Epithelial cell of proximal tubule (primary cell): ENCODE data around the gene PANX1. TPM values are rescaled to one million over a fixed set of nuclear protein-coding genes. Genes with fewer than 3 reads are reported as not detected.

ENCODE experiments used
- DNase-seq: peaks from one replicate; pipeline ENCODE4 v3.0.0-alpha.2; 2011; ENCODE audit warnings: low read depth
- H3K4me3 ChIP-seq: 2 replicates; pipeline ENCODE4 v1.5.1; 2011; ENCODE audit warnings: low read depth, mild to moderate bottlenecking, low read length
- total RNA-seq: library from RNA; depleted of rRNA; stranded (reverse); fragments of >200 nt; gene quantifications from 2 replicates; pipeline ENCODE4 v1.2.3, GENCODE V29; 2015
- TF ChIP-seq, protein P1 (sequence below): conservative IDR thresholded peaks from 2 replicates; pipeline ENCODE4 v1.5.1; 2012; ENCODE audit warnings: low read depth, mild to moderate bottlenecking, low read length

The PANX1 gene
- total RNA-seq, 1 donor from 2014 or later = 28.9 TPM

GRCh38 chr11:94132823-94133408, 4.3 kb downstream of the PANX1 start:
- H3K4me3 ChIP-seq = no peak overlapping the region
- no peak for DNase-seq
- TF ChIP-seq, protein P1, sequence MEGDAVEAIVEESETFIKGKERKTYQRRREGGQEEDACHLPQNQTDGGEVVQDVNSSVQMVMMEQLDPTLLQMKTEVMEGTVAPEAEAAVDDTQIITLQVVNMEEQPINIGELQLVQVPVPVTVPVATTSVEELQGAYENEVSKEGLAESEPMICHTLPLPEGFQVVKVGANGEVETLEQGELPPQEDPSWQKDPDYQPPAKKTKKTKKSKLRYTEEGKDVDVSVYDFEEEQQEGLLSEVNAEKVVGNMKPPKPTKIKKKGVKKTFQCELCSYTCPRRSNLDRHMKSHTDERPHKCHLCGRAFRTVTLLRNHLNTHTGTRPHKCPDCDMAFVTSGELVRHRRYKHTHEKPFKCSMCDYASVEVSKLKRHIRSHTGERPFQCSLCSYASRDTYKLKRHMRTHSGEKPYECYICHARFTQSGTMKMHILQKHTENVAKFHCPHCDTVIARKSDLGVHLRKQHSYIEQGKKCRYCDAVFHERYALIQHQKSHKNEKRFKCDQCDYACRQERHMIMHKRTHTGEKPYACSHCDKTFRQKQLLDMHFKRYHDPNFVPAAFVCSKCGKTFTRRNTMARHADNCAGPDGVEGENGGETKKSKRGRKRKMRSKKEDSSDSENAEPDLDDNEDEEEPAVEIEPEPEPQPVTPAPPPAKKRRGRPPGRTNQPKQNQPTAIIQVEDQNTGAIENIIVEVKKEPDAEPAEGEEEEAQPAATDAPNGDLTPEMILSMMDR = no peak

DNA sequence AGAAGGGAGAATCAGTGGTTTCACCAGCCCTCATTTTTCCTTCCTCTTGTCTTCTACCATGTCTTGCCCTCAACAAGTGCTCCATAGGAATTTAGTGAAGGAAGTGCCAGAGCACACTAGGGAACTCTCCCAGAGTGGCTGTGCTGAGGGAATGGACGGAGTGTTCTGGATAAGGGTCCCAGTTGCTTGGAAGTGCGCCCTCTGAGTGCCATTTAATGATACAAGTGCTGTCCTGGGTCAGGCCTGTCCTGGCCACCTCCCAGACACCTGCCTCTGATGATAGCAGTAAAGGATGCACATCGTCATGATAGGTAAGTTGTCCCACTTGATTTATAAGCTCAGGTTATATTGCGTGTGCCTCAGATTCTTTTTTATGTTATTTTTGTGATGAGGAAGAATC, 5.1 kb downstream of the PANX1 start:
- no peak for DNase-seq
- H3K4me3 ChIP-seq = no peak overlapping the region
- TF ChIP-seq, protein P1 = no peak

DNA sequence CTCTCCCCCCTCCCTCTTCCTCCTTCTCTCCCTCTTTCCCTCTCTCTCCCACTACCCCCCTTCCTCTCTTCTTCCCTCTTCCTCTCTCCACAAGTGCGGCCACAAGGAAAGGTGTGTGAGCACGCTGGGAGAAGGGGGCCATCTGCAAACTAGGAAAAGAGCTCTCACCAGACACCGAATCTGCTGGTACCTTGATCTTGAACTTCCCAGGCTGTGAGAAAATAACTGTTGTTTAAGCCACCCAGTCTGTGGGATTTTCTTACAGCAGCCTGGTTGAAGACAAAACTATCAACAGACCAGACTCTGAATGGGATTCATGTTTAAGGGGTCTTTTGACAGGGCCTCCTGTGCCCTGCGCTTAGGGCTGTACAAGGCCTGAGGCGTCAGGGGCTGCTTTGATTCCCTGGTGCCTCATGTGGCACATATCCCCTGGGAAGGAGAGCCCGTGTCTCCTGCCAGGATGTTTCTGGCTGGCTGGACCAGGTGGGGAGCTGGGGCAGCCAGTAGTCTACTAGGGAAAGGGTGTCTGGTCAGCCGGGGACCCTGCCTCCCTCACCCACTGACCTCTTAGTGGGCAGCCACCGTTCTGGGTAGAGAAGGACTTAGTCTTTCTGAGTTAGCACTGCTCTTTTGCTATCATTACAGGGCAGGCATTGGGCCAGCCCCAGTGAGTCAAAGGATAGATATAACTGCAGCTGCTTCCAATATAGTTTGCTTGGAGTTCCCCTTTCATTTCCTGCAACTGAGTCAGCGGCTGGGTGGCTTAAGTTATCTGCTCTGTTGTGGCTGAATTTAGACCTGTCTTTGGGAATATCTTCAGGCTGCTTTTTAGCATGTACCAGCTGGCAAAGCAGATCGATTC, 6.2 kb downstream of the PANX1 start:
- peak overlapping the region; percentile 5 for H3K4me3 ChIP-seq
- no peak for DNase-seq
- TF ChIP-seq, protein P1 = no peak

- TF ChIP-seq, protein P1 = no peak
- DNase-seq = no peak
These were observed 10.8 kb downstream of the PANX1 start for GRCh38 chr11:94139416-94139815.

GRCh38 chr11:94140154-94140655, 11.6 kb downstream of the PANX1 start:
- no peak for DNase-seq
- TF ChIP-seq, protein P1 = no peak
- no peak overlapping the region for H3K4me3 ChIP-seq

More at GRCh38 chr11:94139416-94139815, 10.8 kb downstream of the PANX1 start:
- no peak overlapping the region for H3K4me3 ChIP-seq

DNA sequence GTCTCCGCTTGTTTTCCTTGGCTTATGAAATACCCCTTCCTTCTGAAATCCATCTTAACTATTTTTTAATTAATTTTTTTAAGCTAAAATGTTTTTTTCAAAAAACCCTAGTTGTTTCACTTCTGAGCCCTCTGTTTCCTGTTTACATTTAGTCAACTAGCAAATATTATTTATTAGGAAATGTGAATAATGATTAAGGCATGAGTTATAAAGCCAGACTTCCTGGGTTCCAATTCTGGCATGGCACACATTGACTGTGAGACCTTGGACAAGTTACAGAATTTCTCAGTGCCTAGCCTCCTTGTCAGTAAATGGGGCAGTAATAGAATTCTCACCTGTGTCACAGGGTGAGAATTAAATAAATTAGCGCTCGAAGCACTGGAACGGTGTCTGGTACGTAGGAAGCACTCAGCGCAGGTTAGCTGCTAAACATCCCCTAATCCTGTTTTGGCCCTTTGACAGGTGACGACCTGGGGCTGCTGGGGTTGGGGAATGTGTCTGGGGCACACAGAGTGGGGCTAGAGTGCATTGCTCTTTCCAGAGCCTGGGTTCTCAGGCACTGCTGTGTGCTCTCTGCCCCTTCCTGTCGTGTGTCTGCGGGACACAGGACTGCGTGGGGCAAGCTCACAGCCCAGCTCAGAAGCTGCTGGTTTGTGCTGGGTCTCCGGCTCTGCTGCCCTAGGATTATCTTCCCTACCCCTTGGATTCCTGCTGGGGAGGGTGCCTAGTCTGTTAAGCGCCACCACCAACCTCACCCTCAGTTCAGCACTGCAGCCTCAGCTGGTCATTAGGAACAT, 13.1 kb downstream of the PANX1 start:
- TF ChIP-seq, protein P1 = no peak
- DNase-seq = no peak
- no peak overlapping the region for H3K4me3 ChIP-seq
